KOPT-K1 (cell line): ENCODE measurements around the gene SYNRG.

Source experiments
- H3K27ac ChIP-seq: fragments of 200-600 bp; sonication (generic); 2 replicates; pipeline ENCODE4 v1.5.1; 2016; ENCODE audit warnings: antibody characterized with exemption, mild to moderate bottlenecking, low read depth, low read length; ENCODE audit not compliant: poor library complexity, severe bottlenecking
- H3K36me3 ChIP-seq: fragments of 200-600 bp; sonication (generic); 2 replicates; pipeline ENCODE4 v1.5.1; 2017; ENCODE audit warnings: antibody characterized with exemption, mild to moderate bottlenecking, low read length, moderate library complexity; ENCODE audit not compliant: insufficient read depth
- H3K9me3 ChIP-seq: fragments of 200-600 bp; sonication (generic); 2 replicates; pipeline ENCODE4 v1.5.1; 2017; ENCODE audit warnings: antibody characterized with exemption, low read length, mild to moderate bottlenecking; ENCODE audit not compliant: insufficient read depth, poor library complexity, severe bottlenecking

SYNRG gene

GRCh38 chr17:37568350-37569053 is 40.7 kb downstream of the SYNRG start:
- no peak overlapping the region for H3K27ac ChIP-seq
- no peaks in the 10 kb centered on the region for H3K9me3 ChIP-seq
- H3K36me3 ChIP-seq, result peaks cover 88% of the 10 kb centered on the region

GRCh38 chr17:37567538-37567937 is 41.7 kb downstream of the SYNRG start:
- no peak overlapping the region for H3K27ac ChIP-seq
- peaks cover 87% of the 10 kb centered on the region for H3K36me3 ChIP-seq
- H3K9me3 ChIP-seq, result no peaks in the 10 kb centered on the region

- Histone ChIP-seq H3K36me3 (peaks cover 87% of the 10 kb centered on the region), H3K27ac (no peak overlapping the region)
These were observed 42.1 kb downstream of the SYNRG start for GRCh38 chr17:37567137-37567536.

GRCh38 chr17:37564252-37564651 is 45.0 kb downstream of the SYNRG start:
- no peak overlapping the region for H3K27ac ChIP-seq
- peaks cover 87% of the 10 kb centered on the region for H3K36me3 ChIP-seq
- H3K9me3 ChIP-seq, result no peaks in the 10 kb centered on the region

More at GRCh38 chr17:37567137-37567536, 42.1 kb downstream of the SYNRG start:
- no peaks in the 10 kb centered on the region for H3K9me3 ChIP-seq

- H3K27ac ChIP-seq, result no peak overlapping the region
- H3K36me3 ChIP-seq, result peaks cover 87% of the 10 kb centered on the region
These were observed 47.0 kb downstream of the SYNRG start for GRCh38 chr17:37562016-37562745.

GRCh38 chr17:37558299-37558698 is 50.9 kb downstream of the SYNRG start:
- Histone ChIP-seq H3K36me3 (peaks cover 94% of the 10 kb centered on the region), H3K27ac (no peak overlapping the region), H3K9me3 (no peaks in the 10 kb centered on the region)

More at GRCh38 chr17:37562016-37562745, 47.0 kb downstream of the SYNRG start:
- no peaks in the 10 kb centered on the region for H3K9me3 ChIP-seq

GRCh38 chr17:37557482-37557881 is 51.7 kb downstream of the SYNRG start:
- Histone ChIP-seq H3K36me3 (peaks cover 95% of the 10 kb centered on the region), H3K27ac (no peak overlapping the region), H3K9me3 (no peaks in the 10 kb centered on the region)

GRCh38 chr17:37555386-37555785 is 53.8 kb downstream of the SYNRG start:
- H3K27ac ChIP-seq, result no peak overlapping the region
- no peaks in the 10 kb centered on the region for H3K9me3 ChIP-seq
- peaks cover 94% of the 10 kb centered on the region for H3K36me3 ChIP-seq

GRCh38 chr17:37553401-37553966 is 55.7 kb downstream of the SYNRG start:
- no peak overlapping the region for H3K27ac ChIP-seq
- H3K9me3 ChIP-seq, result no peaks in the 10 kb centered on the region
- H3K36me3 ChIP-seq, result peaks cover 93% of the 10 kb centered on the region

- no peaks in the 10 kb centered on the region for H3K9me3 ChIP-seq
- H3K27ac ChIP-seq, result no peak overlapping the region
- H3K36me3 ChIP-seq, result peaks cover 93% of the 10 kb centered on the region
These were observed 57.4 kb downstream of the SYNRG start for GRCh38 chr17:37551788-37552187.

GRCh38 chr17:37547986-37548385 is 61.2 kb downstream of the SYNRG start:
- Histone ChIP-seq H3K27ac (no peak overlapping the region), H3K9me3 (no peaks in the 10 kb centered on the region), H3K36me3 (peaks cover 89% of the 10 kb centered on the region)

- H3K27ac ChIP-seq, result no peak overlapping the region
- no peaks in the 10 kb centered on the region for H3K9me3 ChIP-seq
- H3K36me3 ChIP-seq, result peaks cover 89% of the 10 kb centered on the region
These were observed 62.9 kb downstream of the SYNRG start for GRCh38 chr17:37546302-37546701.

- no peak overlapping the region for H3K27ac ChIP-seq
- H3K36me3 ChIP-seq, result peaks cover 89% of the 10 kb centered on the region
- H3K9me3 ChIP-seq, result no peaks in the 10 kb centered on the region
These were observed 63.7 kb downstream of the SYNRG start for GRCh38 chr17:37545486-37545885.

GRCh38 chr17:37543637-37544052 is 65.6 kb downstream of the SYNRG start:
- no peaks in the 10 kb centered on the region for H3K9me3 ChIP-seq
- peaks cover 90% of the 10 kb centered on the region for H3K36me3 ChIP-seq
- H3K27ac ChIP-seq, result no peak overlapping the region

- Histone ChIP-seq H3K36me3 (peaks cover 91% of the 10 kb centered on the region), H3K27ac (no peak overlapping the region), H3K9me3 (no peaks in the 10 kb centered on the region)
These were observed 67.1 kb downstream of the SYNRG start for GRCh38 chr17:37541880-37542660.
